ENCODE results near the gene MCM3.

Gene MCM3

GRCh38 chr6:52317841-52318581 lies 33.5 kb upstream of the MCM3 start:
- Histone ChIP-seq H3K4me3 (ENCODE audit: low read length, poor library complexity, severe bottlenecking) (no peak overlapping the region), H3K4me1 (ENCODE audit: insufficient read depth, low read length, poor library complexity, severe bottlenecking) (no peaks in the 10 kb centered on the region), H3K27me3 (ENCODE audit: insufficient read depth, low read length, poor library complexity, severe bottlenecking) (no peaks in the 10 kb centered on the region), H3K9me3 (ENCODE audit: insufficient read depth, low read depth, low read length) (no peaks in the 10 kb centered on the region), H3K36me3 (ENCODE audit: insufficient read depth, low read length) (no peaks in the 10 kb centered on the region), H2AFZ (ENCODE audit: low read length) (0 out of 2 replicates have a peak overlapping the region, but pooled peaks have one; percentile 48), H3K9me2 (replicated peaks; ENCODE audit: low read depth, low read length) (no peaks in the 10 kb centered on the region), H3K9ac (ENCODE audit: low read depth, low read length, poor library complexity, severe bottlenecking) (no peak overlapping the region), H3K4me2 (ENCODE audit: low read depth, low read length, poor library complexity, severe bottlenecking) (no peak overlapping the region), H3K79me2 (ENCODE audit: insufficient read depth, low read length) (no peaks in the 10 kb centered on the region), H3F3A (ENCODE audit: low read depth) (no peaks in the 10 kb centered on the region), H4K20me1 (ENCODE audit: insufficient read depth, low read length, poor library complexity, severe bottlenecking) (no peaks in the 10 kb centered on the region)
- TF ChIP-seq CTCF (conservative IDR thresholded peaks at IDR 0.05; ENCODE audit: low read length), result no peak
- no peak for TF ChIP-seq EZH2phosphoT487 (IDR thresholded peaks at IDR 0.05; ENCODE audit: borderline replicate concordance)

GRCh38 chr6:52317211-52317610 lies 32.7 kb upstream of the MCM3 start:
- Histone ChIP-seq H2AFZ (ENCODE audit: low read length) (no peak overlapping the region), H3F3A (ENCODE audit: low read depth) (no peaks in the 10 kb centered on the region), H3K27me3 (ENCODE audit: insufficient read depth, low read length, poor library complexity, severe bottlenecking) (no peaks in the 10 kb centered on the region), H3K4me3 (ENCODE audit: low read length, poor library complexity, severe bottlenecking) (no peak overlapping the region), H4K20me1 (ENCODE audit: insufficient read depth, low read length, poor library complexity, severe bottlenecking) (no peaks in the 10 kb centered on the region), H3K9me2 (replicated peaks; ENCODE audit: low read depth, low read length) (no peaks in the 10 kb centered on the region), H3K9me3 (ENCODE audit: insufficient read depth, low read depth, low read length) (no peaks in the 10 kb centered on the region), H3K79me2 (ENCODE audit: insufficient read depth, low read length) (no peaks in the 10 kb centered on the region), H3K9ac (ENCODE audit: low read depth, low read length, poor library complexity, severe bottlenecking) (no peak overlapping the region), H3K4me1 (ENCODE audit: insufficient read depth, low read length, poor library complexity, severe bottlenecking) (no peaks in the 10 kb centered on the region), H3K4me2 (ENCODE audit: low read depth, low read length, poor library complexity, severe bottlenecking) (no peak overlapping the region), H3K36me3 (ENCODE audit: insufficient read depth, low read length) (no peaks in the 10 kb centered on the region)
- TF ChIP-seq CTCF (conservative IDR thresholded peaks at IDR 0.05; ENCODE audit: low read length) (no peak), EZH2phosphoT487 (IDR thresholded peaks at IDR 0.05; ENCODE audit: borderline replicate concordance) (no peak)

- no peaks in the 10 kb centered on the region for H3K4me1 ChIP-seq (ENCODE audit: insufficient read depth, low read length, poor library complexity, severe bottlenecking)
- no peak for TF ChIP-seq CTCF (conservative IDR thresholded peaks at IDR 0.05; ENCODE audit: low read length)
- no peaks in the 10 kb centered on the region for H3K9me2 ChIP-seq (replicated peaks; ENCODE audit: low read depth, low read length)
- H3K27me3 ChIP-seq (ENCODE audit: insufficient read depth, low read length, poor library complexity, severe bottlenecking), result no peaks in the 10 kb centered on the region
- no peaks in the 10 kb centered on the region for H3F3A ChIP-seq (ENCODE audit: low read depth)
- no peak overlapping the region for H3K4me3 ChIP-seq (ENCODE audit: low read length, poor library complexity, severe bottlenecking)
- no peaks in the 10 kb centered on the region for H3K9me3 ChIP-seq (ENCODE audit: insufficient read depth, low read depth, low read length)
- 0 out of 2 replicates have a peak overlapping the region, but pooled peaks have one; percentile 40 for H2AFZ ChIP-seq (ENCODE audit: low read length)
- H3K79me2 ChIP-seq (ENCODE audit: insufficient read depth, low read length), result no peaks in the 10 kb centered on the region
- no peak overlapping the region for H3K4me2 ChIP-seq (ENCODE audit: low read depth, low read length, poor library complexity, severe bottlenecking)
- H3K36me3 ChIP-seq (ENCODE audit: insufficient read depth, low read length), result no peaks in the 10 kb centered on the region
- no peak overlapping the region for H3K9ac ChIP-seq (ENCODE audit: low read depth, low read length, poor library complexity, severe bottlenecking)
- no peaks in the 10 kb centered on the region for H4K20me1 ChIP-seq (ENCODE audit: insufficient read depth, low read length, poor library complexity, severe bottlenecking)
Measured at GRCh38 chr6:52314752-52315151, 30.2 kb upstream of the MCM3 start.

All from Loucy (cell line).